Stimulated activated CD4-positive, alpha-beta T cell treated with anti-CD3 and anti-CD28 coated beads, Interleukin-12 subunit alpha, Interleukin-12 subunit beta, amount 100 ng/mL, for 48 hours (primary cell): Measurements from ENCODE around the gene ADGB.

Source experiments
- DNase-seq, 3 donors: peaks; one replicate each; pipeline ENCODE4 v3.0.0-alpha.2; 2020; ENCODE audit warnings: low read depth in 2 of 3, low spot score in 1 of 3

ADGB gene

DNA sequence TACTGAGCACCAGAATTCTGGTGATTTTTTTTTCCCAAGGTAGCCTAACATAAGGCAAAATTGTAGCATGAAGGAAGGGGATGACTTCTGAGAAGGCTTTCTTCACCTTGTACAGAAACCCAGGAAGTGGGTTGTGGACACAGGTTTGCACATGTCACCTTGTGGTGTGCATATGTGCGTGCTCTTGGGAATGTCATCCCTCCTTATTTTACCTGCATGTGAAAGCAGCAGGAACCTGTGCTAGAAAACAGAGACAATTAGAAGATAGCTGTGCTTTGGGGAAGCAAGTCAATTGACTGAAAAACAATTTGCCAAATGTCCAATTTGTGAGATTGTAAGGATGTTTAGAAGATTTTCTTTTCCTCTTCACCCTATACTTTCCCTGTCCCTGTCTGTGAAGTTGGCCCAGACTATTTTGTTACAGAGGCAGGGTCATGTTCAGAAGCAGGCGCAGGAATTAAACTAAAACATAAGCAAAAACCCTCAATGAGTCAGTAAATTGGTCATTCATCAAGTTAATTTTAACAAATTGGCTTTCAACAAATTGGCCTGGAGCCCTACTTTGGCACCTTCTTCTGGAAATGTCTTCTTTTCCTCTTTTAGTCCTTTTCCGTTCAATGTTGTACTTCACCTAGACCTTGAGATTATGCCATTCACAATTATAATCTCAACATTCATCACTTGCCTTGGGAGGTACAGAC is 261.2 kb downstream of the ADGB start:
- DNase-seq: no peak

DNA sequence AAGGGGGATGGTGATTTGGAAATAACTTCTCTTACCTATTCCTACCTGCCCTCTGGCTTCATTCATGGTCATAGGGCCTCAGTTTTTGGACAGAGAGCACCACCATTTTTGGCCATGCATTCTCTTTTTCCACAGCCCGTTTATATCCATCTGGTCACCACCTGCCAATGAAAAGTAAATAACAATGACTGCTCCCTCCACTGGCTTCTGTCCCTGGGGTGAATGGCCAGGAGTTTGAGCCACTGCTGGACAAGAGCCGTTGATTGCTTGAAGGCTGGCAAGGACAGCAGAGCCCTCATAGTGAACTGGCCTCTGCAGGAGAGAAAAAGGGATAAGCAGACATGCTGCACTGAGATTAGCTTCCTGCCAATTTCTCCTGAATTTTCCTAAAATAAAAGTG is 261.8 kb downstream of the ADGB start:
- no peak for DNase-seq

DNA sequence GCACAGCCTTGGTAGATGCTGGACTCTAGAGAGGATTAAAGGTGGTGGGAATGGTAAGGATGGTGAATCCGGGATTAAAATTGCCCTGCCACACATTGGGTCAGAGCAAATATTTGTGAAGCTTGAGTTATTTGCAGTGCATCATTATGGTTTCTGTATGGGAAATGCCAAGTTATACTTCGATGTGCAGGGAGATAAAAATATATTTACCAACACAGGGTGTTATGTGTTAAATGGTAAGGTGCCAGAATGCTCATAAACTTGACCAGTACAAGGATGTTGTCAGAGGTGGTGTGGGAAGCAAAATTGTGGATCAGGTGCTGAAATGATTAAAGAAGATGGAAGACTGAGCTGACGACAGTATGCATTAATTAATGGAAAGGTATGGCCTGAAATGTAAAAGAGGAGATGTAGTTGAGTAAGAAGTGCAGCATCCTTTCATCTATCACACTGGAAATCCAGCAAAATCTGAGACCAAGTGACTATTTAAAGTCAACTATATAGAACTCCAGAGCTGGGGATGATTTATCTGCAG is 262.3 kb downstream of the ADGB start:
- no peak for DNase-seq

DNA sequence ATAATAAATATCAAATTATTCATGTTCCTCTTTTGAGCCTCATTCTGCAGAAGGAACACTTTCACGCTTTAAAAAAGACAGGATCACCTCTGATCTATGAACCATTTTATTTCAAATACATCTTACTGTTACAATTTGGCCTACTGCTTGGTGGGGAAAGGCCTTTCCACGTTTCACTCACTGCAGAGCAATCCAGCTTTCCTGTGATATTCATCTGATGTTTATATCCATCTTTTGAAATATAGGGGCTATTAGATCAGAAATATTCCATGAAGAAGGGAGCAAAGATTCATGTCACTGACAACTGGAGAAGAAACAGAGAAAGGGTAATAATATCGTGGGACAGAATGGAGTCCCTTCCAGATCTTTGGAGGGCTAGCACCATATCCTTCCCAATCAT is 262.9 kb downstream of the ADGB start:
- no peak for DNase-seq

DNA sequence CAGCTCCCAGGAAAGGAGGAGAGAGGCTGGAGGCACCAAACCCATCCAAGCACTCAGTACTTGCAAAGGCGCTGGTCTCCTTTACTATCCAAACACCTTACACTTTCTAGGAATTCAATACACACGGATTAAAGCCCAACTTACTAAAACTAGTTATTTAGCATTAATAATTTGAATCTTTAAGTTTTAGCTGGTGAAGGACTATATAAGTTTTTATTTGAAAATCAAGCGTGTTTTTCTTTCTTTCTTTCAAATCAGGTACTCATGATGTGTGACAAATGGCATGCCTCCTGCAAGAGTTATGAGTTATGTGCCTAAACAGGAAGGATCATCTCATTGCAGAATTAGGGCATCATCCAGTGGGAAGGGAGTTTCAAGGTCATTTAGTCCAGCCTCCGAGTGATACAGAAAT is 263.7 kb downstream of the ADGB start:
- DNase-seq: no peak

DNA sequence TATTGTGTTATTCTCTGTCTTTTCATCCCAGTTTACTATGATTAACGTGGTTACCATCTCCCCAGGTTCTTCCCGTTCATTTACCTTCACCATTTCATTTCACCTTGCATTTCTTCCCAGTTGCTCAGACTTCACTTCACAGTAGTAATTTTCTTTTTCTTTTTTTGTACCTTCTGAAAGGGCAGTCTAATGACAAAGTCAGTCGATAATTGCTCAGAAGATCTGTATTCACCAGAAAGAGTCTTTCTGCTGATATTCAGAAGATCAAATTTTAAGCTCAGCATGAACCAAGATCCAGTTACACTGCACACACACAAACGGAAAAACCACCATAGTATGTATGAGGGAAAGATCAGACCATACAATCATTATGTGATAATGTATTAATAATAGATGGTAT is 265.5 kb downstream of the ADGB start:
- no peak for DNase-seq

DNA sequence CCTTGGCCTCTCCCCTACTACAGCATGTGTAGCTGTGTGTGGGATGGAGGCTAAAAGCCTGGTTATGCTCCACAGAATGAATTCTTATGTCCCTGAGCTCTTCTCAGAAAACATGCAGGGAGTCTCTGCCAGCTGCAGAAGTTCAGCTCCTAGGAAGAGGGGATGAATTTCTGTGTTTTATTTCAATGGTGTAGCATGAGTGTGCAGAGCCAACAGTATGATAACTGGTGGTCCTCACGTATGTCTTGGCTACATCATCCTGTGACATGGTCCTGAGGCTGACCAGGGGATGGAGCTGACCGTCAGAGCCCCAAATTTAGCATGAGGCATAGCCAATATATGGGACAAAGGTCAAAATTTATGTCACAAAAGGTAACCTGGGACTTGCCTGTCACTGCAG is 266.1 kb downstream of the ADGB start:
- no peak for DNase-seq
